CD4-positive, alpha-beta T cell treated with Interleukin-12 subunit alpha and Interleukin-12 subunit beta, for 1 hour (primary cell): ENCODE measurements around the gene DRG2.

Experiments
- DNase-seq: peaks from one replicate; pipeline ENCODE4 v3.0.0-alpha.2; 2020

DRG2 gene

GRCh38 chr17:18079543-18079942 lies 8.2 kb upstream of the DRG2 start:
- DNase-seq: no peak

- no peak for DNase-seq
Measured at GRCh38 chr17:18084256-18084655, 3.5 kb upstream of the DRG2 start.

- DNase-seq: no peak
Measured at GRCh38 chr17:18089613-18090012, 1.9 kb downstream of the DRG2 start.

GRCh38 chr17:18093616-18094408 lies 6.1 kb downstream of the DRG2 start:
- no peak for DNase-seq

GRCh38 chr17:18094409-18094807 lies 6.7 kb downstream of the DRG2 start:
- no peak for DNase-seq

GRCh38 chr17:18099516-18099915 lies 11.8 kb downstream of the DRG2 start:
- DNase-seq: no peak

- no peak for DNase-seq
Measured at GRCh38 chr17:18100616-18101015, 12.9 kb downstream of the DRG2 start.

GRCh38 chr17:18101828-18102227 lies 14.1 kb downstream of the DRG2 start:
- no peak for DNase-seq

- DNase-seq: no peak
Measured at GRCh38 chr17:18102640-18103039, 14.9 kb downstream of the DRG2 start.

- no peak for DNase-seq
Measured at GRCh38 chr17:18105027-18105426, 17.3 kb downstream of the DRG2 start.

- no peak for DNase-seq
Measured at GRCh38 chr17:18105595-18105994, 17.8 kb downstream of the DRG2 start.

- DNase-seq: no peak
Measured at GRCh38 chr17:18106211-18106610, 18.5 kb downstream of the DRG2 start.

- no peak for DNase-seq
Measured at GRCh38 chr17:18107061-18107790, 19.5 kb downstream of the DRG2 start.

GRCh38 chr17:18107971-18108370 lies 20.2 kb downstream of the DRG2 start:
- DNase-seq: no peak

GRCh38 chr17:18108401-18109312 lies 20.9 kb downstream of the DRG2 start, which contains the start of gene MYO15A:
MYO15A (plus strand) TSS chr17:18108756; CDS start chr17:18118801, 10,045 bp downstream.
- no peak for DNase-seq

GRCh38 chr17:18109935-18110485 lies 22.3 kb downstream of the DRG2 start:
- DNase-seq: no peak

GRCh38 chr17:18110636-18111145 lies 22.9 kb downstream of the DRG2 start:
- DNase-seq: no peak

- no peak for DNase-seq
Measured at GRCh38 chr17:18111330-18111971, 23.7 kb downstream of the DRG2 start.

- DNase-seq: no peak
Measured at GRCh38 chr17:18115517-18115916, 27.8 kb downstream of the DRG2 start.

- no peak for DNase-seq
Measured at GRCh38 chr17:18116078-18116477, 28.3 kb downstream of the DRG2 start.

- no peak for DNase-seq
Measured at GRCh38 chr17:18117533-18117932, 29.8 kb downstream of the DRG2 start.
